A204.1 (cell line): ENCODE data around the gene TRIM45.
"Not testable (repeated sequence)": the region's sequence is repeated elsewhere in the genome, so short reads cannot be mapped to it uniquely, and the experiment has no call there.

Experiments used
- FAIRE-seq: peaks from 2 replicates; lab custom pipeline; 2012; peaks lifted over from hg19 to GRCh38; lab: Jason Lieb, UNC

Gene TRIM45, protein sequence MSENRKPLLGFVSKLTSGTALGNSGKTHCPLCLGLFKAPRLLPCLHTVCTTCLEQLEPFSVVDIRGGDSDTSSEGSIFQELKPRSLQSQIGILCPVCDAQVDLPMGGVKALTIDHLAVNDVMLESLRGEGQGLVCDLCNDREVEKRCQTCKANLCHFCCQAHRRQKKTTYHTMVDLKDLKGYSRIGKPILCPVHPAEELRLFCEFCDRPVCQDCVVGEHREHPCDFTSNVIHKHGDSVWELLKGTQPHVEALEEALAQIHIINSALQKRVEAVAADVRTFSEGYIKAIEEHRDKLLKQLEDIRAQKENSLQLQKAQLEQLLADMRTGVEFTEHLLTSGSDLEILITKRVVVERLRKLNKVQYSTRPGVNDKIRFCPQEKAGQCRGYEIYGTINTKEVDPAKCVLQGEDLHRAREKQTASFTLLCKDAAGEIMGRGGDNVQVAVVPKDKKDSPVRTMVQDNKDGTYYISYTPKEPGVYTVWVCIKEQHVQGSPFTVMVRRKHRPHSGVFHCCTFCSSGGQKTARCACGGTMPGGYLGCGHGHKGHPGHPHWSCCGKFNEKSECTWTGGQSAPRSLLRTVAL

DNA sequence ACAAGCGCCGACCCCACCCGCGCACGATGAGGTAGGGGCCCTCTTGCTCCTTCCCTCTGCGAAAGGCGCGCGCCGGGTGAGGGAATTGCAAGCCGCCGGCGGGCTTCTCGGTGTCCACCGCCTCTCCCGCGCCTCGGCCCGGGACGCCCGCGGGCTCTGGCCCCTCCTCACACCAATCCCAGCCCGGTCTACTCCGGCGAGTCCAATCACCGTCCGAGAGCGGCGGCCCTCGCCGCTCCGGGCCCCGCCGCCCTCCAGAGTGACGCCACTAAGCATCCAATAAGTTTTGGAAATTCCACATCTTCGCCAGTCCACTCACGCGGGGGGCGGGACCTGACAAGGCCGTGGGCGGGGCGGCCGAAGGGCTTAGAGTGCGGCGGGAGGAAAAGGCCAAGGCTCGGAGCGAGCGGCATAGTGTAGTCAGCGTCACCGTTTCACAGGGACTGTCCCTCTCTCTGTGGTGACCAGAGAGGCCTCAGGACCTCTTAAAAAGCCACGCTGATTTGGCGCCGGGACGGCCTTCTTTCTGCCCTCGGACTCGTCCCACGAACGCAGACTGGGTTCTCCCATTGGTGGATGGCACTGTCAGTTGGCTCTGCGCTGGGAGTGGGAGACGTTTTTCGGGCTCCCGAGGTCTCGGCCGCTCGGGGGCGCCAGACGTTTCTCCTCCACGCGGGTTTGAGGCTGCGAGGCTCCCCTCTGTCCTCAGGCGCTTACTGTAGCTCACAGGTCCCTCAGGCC lies at the start of gene TRIM45:
TSS of gene TRIM45 (minus strand) at position 161 of the 741 bp plus-strand sequence. CDS start 548 bp downstream, outside the sequence.
- peak; percentile 53 for FAIRE-seq

DNA sequence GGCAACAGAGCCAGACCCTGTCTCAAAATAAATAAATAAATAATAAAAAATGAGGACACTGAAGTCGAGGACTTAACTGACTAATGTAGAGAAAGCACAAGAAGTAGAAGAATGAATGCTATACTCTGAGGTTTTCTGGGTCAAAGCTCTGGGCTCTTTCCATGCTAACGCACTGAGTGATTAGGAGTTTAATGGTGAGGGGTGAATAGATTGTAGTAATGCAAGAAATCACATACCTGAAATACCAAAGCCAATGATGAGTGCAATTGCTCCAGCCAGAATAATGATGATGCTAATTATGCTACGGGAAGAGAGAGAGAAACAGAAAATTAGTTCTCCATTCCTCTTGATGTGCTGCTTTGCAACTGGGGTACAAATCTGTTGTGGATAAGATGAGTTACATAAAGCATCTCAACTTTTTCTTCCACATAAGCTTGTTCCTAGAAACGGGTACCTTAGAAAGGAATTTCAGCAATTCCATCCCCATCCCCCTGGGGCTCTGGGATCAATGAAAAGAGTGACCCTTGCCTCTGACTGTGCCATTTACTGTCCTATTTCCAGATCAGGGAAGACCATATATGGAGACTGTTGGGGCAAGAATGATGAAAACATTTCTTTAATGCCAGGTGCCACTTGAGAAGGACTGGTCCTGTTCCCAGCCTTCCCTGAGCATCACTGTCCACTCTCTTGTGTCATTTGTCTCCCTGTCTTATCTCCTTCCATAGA lies 48.5 kb upstream of the TRIM45 start:
- no peak for FAIRE-seq

DNA sequence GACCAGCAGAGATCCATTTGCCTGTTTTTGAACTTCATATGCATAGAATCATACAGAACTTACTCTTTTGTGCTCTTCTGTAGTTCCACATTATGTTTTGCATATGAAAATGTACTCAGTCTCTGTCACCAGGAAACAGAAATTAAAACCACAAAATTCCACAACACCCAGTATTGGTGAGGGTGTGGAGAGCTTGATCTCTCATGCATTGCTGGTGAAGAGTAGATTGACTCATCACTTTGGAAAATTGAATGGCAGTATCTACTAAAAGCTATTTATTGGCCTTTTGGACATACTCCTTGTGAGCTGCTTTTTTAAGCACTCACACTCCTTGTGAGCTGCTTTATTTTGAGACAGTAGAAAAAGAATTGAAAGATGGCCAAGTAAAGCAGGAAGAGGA lies 45.9 kb upstream of the TRIM45 start:
- FAIRE-seq, result no peak

DNA sequence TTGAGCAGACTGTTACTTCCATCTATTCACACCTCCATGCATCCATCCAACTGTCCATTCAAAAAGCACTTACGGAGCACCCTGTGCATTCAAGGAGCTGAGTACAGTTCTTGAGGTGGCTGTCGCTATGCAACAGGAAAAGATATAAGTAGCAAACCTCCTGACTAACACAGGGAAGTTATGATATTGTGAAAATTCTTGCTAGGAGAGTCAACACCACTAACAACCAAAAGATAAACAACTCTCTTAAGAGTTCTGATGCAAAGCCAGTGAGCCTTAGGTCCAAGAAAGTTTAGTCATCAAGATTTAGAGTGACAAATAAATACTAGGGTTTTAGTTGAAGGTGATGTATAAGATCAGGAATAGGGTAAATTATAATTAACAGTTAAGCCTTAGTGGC lies 44.5 kb upstream of the TRIM45 start:
- no peak for FAIRE-seq

DNA sequence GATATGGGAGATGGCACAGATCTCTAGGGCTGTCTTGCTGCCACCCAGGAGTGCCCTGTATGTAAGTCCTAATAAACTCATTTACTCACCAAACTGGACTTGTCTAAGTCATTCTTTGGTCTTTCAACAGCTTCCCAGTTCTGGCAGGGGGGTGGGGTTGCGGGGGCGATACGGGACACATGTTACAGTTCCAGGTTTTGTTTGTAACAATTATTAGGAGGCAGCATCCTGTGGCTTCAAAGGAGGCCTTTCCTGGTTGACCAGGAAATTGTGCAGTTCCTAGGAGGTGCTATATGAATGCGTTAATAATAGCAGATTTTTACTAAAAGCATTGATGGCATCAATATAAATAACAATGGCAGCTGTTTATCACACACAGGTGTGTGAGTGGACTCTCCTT lies 42.7 kb upstream of the TRIM45 start:
- no peak for FAIRE-seq

DNA sequence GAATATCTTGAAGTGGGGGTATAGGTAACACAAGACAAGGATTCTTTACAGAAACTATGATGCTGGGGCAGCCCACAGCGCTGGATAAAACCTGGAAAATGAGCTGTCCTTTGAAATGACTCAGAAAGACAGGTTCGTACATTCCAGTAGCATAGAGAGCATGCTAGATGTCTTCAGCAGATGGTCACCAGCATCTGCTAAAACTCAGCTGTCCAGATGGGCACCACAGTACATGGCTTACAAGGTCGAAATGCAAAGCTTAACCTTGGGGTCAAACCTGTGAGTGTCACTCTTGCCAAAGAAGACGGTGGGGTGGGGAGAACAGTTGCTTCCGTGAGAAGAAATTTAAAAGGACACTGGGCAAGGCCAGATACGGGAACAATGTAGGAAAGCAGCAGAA lies 41.3 kb upstream of the TRIM45 start:
- FAIRE-seq, result no peak

DNA sequence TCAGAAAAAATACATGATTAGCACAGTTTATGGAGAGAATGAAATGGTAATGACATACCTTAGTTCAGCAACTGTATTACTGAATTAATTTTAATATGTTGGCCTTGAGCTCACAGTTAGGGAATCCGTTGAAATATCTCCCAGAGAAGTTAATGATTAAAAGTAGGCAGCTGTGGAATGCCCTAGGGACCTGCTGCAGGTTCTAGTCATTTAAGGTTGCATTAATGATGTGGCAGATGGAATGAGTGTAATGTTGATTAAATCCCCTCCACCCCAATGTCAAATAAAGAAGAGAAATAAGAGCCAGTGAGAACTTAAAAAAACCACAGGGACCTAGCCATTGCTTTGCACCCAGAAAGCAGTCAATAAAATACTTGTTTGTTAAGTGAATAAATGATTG lies 40.3 kb upstream of the TRIM45 start:
- no peak for FAIRE-seq

DNA sequence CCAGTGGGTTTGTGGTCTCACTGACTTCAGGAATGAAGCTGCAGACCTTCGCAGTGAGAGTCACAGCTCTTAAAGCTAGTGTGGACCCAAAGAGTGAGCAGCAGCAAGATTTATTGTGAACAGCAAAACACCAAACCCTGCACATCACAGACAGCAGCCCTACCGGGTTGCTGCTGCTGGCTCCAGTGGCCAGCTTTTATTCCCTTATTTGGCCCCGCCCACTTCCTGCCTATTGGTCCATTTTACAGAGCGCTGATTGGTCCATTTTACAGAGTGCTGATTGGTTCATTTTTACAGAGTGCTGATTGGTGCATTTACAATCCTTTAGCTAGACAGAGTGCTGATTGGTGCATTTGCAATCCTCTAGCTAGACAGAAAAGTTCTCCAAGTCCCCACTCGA lies 29.8 kb upstream of the TRIM45 start:
- not testable (repeated sequence) for FAIRE-seq

DNA sequence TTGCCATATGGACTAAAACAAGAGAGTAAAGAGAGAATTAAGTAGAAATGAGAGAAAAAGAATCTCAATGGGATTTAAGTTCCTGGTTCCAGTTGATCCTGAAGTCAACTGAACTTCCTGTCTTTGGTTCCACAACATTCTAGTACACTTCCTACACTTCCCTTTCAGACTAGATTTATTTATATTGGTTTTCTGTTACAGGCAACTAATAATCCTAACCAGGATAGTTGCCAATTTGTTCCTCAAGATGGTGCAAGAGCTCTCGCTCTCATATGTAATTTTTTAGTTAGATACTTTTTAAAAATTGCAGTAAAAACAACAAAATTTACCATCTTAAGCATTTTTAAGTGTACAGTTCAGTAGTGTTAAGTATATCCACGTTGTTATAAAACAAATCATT lies 28.8 kb upstream of the TRIM45 start:
- no peak for FAIRE-seq

DNA sequence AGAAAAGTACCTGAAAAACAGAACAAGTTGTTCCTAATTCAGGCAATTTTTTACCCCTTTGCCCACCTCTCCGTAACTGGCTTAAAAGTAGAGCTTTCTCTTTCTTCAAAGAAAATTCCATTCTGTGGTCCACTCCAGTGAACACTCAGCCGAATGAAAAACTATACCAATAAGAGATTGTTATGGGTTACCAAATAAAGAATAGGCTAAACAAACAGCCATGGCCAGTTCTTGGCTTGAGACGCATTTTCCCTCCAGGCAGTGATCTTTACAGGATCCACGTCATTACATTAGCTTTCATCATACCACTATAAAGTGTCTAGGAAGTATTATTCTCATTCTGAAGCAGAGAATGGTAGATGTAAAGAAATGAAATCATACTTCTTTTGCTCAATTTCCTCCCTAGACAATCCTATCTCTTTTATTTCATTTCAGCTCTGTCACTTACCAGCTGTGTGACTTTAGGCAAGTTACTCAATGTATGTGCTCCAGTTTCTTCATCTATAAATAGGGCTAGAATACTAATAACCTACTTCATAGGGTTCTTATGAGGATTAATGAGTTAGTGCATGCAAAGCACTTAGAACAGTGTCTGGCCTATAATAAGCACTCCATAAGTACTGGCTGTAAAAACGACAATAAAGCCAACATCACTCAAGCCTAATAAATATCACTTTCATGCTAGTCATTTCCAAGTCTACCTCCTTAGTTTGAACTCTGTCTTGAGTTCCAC lies 26.5 kb upstream of the TRIM45 start:
- FAIRE-seq, result no peak

DNA sequence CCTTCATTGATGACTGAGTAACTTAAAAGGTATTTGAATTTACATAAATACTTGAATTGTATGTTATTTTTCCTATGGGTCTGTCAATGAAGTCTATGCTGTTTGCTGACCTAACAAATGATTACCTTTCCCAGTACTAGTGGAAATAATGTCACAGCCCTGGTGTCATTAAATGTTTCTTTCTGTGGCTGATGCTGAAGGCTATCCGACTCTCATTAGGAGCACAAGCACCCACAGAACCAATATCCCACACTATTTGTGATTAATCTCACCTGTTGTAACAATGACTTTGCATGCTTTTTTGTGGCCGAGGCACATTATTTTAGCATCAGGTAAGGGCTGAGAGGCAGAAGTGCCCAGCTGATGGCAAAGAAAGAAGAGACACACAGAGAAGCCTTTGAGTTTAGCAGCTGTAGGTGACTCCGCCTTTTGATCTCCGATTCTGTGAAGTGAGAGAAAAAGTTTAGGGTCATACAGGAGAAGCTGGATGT lies 25.8 kb upstream of the TRIM45 start:
- FAIRE-seq, result no peak

DNA sequence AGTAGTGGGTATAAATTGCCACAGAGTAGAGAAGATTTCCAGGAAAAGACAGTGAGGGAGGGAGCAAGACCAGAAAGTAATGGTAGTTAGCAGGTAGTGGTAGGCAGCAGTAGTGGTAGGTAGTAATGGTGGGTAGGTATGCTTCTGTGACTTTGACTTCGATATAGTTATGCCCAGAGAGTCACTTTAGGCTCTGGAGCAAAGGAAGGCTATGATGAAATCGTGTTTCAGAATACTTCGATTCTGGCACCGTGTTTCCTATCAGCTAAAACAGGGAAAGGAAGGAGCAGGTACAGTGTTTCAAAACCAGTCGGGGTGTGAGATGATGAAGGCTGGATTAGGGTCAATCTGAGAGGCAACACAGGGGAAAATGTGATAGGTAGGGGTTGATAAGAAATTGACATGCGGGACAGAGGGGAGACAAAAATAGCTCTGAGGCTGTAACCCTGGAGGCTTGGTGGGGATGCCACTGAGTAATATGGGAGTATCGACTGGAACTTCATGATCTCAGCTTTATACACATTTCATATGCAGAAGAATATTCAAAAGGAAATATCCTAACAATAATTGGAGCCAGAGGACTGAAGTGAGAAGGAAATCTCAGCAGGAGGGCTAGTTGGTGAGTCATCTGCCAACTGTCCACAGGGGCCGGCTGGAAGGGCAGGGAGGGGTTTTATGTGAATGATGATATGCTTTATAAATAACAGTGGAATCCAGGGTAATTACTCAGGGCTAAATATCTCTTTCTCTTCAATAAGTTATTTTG lies 25.2 kb upstream of the TRIM45 start:
- FAIRE-seq, result no peak

DNA sequence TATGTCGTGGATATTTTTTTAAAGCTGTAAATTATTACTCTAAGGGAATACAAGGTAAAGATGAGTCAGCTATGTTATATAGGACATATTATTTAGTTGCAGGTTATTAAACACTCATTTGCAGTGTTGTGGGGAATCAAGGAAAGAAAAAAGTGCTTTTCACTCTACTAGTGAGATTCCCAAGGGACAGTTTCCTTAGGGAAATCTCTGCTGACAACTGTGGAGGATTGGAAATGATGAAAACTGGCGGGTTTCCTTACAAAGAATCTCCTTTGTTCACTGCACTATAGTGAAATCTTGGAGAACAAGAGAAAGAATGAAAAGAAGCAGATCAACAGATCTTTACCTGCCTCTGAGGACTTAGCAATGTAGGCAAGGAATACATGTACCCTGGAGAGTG lies 24.5 kb upstream of the TRIM45 start:
- no peak for FAIRE-seq

DNA sequence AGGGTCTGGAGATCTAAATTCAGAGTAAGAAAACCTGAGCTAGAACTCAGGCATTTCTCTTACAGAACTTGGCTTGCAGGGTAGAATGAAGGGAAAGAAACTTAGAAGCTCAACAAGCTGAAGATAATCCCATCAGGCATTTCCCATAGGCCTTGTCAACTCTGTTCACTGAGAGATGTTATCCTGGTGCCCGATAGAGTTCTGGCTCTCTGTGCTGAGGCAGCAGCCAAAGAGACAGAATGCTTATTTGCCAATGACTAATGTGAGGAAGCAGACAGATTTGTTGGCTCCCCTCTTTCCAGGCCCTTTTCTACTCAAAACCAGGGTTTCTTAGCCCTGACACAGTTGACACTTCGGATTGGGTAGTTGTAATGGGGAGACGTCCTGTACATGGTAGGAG lies 22.3 kb upstream of the TRIM45 start:
- no peak for FAIRE-seq

DNA sequence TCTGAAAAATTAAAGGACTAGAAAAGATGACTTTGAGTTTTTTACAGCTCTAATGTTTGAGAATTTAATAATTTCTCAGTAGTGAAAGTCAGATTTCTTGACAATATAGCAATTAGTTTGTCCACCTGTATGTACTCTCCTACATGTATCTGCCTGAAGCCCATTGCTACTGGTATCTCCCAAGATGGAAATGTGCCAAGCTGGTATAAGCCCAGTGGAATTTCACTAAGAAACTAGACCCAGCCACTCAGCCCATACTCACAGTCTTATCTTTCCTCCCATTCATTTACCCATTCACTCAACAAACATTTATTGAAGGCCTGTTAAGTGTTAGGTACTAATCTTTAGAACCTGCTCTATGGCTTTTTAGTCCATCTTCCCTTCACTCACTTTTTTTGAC lies 21.6 kb upstream of the TRIM45 start:
- FAIRE-seq, result no peak

DNA sequence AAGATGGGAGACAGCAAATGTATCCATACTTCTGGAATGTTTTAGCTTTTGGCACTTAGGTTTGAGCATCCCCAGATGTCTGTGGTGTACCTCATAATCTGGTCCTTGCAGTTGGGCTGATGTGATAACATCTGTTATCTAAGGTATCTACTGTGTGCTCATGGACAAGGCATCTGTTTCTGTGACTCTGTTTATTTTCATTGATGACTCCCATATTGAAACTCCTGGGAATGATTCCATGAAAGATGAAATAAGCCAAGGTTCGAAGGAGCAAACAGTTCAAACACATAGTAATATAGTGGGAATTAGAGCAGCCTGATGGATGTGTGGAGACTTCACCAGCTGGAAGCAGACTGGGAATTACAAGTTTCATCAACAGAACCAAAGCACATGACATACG lies 20.7 kb upstream of the TRIM45 start:
- no peak for FAIRE-seq

DNA sequence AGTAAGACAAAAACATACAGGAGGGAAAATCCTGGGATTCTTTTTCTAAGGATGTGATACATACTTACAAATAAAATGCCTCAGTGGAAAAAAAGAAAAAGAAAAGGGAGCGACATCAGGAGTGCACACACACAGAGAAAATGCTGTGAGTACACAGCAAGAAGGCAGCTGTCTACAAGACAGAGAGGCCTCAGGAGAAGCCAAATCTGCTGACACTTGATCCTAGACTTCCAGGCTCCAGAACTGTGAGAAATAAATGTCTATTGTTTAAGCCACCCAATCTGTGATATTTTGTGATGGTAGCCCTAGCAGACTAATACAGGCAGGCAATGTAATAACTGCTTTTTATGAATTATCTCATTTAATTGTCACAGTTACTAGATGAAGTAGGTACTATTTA lies 17.0 kb upstream of the TRIM45 start:
- FAIRE-seq, result no peak

DNA sequence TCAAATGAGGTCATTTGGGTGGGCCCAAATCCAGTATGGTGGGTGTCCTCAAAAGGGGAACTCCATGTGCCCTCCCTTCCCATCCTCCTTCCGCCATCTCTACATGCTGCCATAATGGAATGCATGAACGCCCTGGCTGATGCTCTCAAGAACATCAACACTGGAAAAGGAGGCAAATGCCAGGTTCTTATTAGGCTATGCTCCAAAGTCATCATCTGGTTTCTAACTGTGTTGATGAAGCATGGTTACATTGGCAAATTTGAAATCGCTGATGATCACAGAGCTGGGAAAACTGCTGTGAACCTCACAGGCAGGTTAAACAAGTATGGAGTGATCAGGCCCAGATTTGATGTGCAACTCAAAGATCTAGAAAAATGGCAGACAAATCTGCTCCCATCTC lies 16.6 kb upstream of the TRIM45 start:
- no peak for FAIRE-seq

DNA sequence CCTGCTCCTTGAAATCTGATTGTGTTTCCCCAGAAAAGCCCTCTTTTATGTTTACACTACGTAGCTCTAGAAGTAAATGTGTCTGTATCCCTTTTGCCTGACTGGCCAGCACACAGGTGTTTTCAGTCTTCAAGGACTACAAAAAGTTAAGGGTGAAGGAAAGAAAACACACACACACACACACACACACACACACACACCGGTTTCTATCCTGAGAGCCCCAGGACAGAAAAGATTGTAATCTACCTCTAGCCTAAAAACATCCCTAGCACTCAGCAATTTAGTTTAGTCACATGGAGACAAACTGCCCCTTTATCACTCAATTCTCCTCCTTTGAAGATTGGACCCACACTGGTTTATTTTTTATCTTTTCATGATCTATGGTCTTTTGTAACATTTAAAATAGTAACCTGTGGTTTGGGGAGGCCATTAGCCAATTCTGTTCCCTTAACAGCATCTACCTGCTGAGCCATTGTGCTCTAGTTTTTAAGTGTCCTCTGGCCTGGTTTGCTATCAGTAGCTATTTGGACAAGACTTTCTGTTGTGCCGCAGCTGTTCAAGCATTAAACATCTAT lies 15.8 kb upstream of the TRIM45 start:
- no peak for FAIRE-seq

DNA sequence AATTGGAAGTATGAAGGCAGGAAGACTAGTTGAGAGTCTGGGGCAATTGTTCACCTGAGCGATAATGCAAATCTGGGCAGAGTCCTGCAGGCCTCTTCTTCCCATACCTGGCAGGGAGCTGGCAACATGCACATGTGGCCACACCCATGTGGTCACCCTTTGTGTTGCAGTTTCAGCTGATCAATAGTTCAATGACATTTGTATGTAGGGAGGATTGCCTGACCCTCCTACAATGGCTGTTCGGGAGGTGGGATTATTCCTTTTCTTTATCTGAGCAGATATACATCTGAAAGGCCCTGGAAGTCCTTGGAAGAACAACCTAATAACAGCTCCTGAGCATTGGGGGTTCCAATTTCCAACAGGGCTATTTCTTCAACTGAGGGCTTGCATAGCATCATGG lies 15.2 kb upstream of the TRIM45 start:
- no peak for FAIRE-seq

DNA sequence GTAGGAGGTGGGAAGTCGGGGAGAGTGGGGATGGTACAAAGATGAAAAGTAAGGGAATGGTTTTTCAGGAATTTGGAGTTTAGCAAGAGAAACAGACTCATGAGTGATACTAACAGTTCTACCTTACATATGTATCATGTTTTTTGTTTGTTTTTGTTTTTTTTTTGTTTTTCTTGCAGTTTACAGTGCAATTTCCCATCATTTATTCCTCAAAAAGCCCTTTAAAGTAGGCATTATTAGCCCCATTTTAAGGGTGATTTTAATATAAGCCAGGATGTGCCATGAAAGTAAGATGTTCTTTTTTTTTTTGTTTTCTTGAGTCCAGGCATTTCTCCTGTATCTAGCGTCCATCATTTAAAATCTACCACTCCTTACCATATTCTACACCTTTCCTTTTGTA lies 13.8 kb upstream of the TRIM45 start:
- FAIRE-seq, result no peak
